ENCODE measurements around the gene TMEM132C.

GRCh38 chr12:128382946-128383345 lies 116.0 kb downstream of the TMEM132C start:
- TF ChIP-seq CTCF (conservative IDR thresholded peaks at IDR 0.05) (no peak), ZFX (IDR thresholded peaks at IDR 0.05) (no peak)

All from C4-2B (cell line).